ENCODE measurements around the gene MYO7A.
A peak's percentile ranks its signal among the peaks of the same experiment; 100 is the strongest.

MYO7A gene

GRCh38 chr11:77126156-77126775 is 1.8 kb upstream of the MYO7A start:
- H3K4me3 ChIP-seq (replicated peaks; ENCODE audit: low read depth, low read length), result no peak overlapping the region
- DNase-seq (ENCODE audit: extremely low read depth, low read depth), result no peak
- no peak for TF ChIP-seq CTCF (IDR thresholded peaks at IDR 0.05; ENCODE audit: low read depth, low read length, missing control alignments)

GRCh38 chr11:77126861-77127234 is 1.2 kb upstream of the MYO7A start:
- H3K4me3 ChIP-seq (replicated peaks; ENCODE audit: low read depth, low read length), result peak overlapping the region; percentile 29
- TF ChIP-seq CTCF (IDR thresholded peaks at IDR 0.05; ENCODE audit: low read depth, low read length, missing control alignments), result no peak
- DNase-seq (ENCODE audit: extremely low read depth, low read depth), result no peak

GRCh38 chr11:77127235-77127911 is 673 bp upstream of the MYO7A start:
- TF ChIP-seq CTCF (IDR thresholded peaks at IDR 0.05; ENCODE audit: low read depth, low read length, missing control alignments), result peak; percentile 99
- H3K4me3 ChIP-seq (replicated peaks; ENCODE audit: low read depth, low read length), result peak overlapping the region; percentile 29
- DNase-seq (ENCODE audit: extremely low read depth, low read depth), result no peak

- no peak for DNase-seq (ENCODE audit: extremely low read depth, low read depth)
- TF ChIP-seq CTCF (IDR thresholded peaks at IDR 0.05; ENCODE audit: low read depth, low read length, missing control alignments), result no peak
- H3K4me3 ChIP-seq (replicated peaks; ENCODE audit: low read depth, low read length), result no peak overlapping the region
Observed at GRCh38 chr11:77129069-77129841, 1.2 kb downstream of the MYO7A start.

GRCh38 chr11:77129842-77130756 is 2.1 kb downstream of the MYO7A start:
- TF ChIP-seq CTCF (IDR thresholded peaks at IDR 0.05; ENCODE audit: low read depth, low read length, missing control alignments), result no peak
- DNase-seq (ENCODE audit: extremely low read depth, low read depth), result no peak
- H3K4me3 ChIP-seq (replicated peaks; ENCODE audit: low read depth, low read length), result no peak overlapping the region

GRCh38 chr11:77130763-77131513 is 2.9 kb downstream of the MYO7A start:
- H3K4me3 ChIP-seq (replicated peaks; ENCODE audit: low read depth, low read length), result no peak overlapping the region
- TF ChIP-seq CTCF (IDR thresholded peaks at IDR 0.05; ENCODE audit: low read depth, low read length, missing control alignments), result no peak
- DNase-seq (ENCODE audit: extremely low read depth, low read depth), result no peak

All from HFF-Myc (cell line).